ENCODE results near the gene FHIT. TPM values are rescaled to one million over a fixed set of nuclear protein-coding genes. Genes with fewer than 3 reads are reported as not detected.

Gene FHIT
- total and polyA plus RNA-seq, 10 of the 15 experiments (the other 5 are each of a cell fraction or from before 2014, with no cell fraction given) = 4.2 to 14.9 (median 9.4) TPM

GRCh38 chr3:59873576-59874230, 1377.5 kb downstream of the FHIT start (continued):
- no peak for TF ChIP-seq ATF7 (IDR thresholded peaks at IDR 0.05; ENCODE audit: low read depth)
- no peak for TF ChIP-seq CEBPZ (IDR thresholded peaks at IDR 0.05; ENCODE audit: low read depth, low read length)
- TF ChIP-seq RELA (IDR thresholded peaks at IDR 0.05; ENCODE audit: borderline replicate concordance, partially characterized antibody) = no peak
- TF ChIP-seq NFYB (IDR thresholded peaks at IDR 0.05; ENCODE audit: insufficient read depth, low read depth, low read length) = no peak
- no peak for TF ChIP-seq PBX3 (IDR thresholded peaks at IDR 0.05; ENCODE audit: insufficient replicate concordance, low read depth, low read length)
- TF ChIP-seq MYC (IDR thresholded peaks at IDR 0.05; ENCODE audit: insufficient read depth, insufficient read length, insufficient replicate concordance, low read length, severe bottlenecking) = no peak
- TF ChIP-seq NKRF (conservative IDR thresholded peaks at IDR 0.05) = no peak
- no peak for TF ChIP-seq SRF (IDR thresholded peaks at IDR 0.05; ENCODE audit: low read depth in 2 of 2, low read length in 2 of 2)
- TF ChIP-seq MEF2B (IDR thresholded peaks at IDR 0.05; ENCODE audit: partially characterized antibody, poor library complexity, severe bottlenecking) = peak; percentile 80
- no peak for TF ChIP-seq ZBTB4 (CRISPR knock-in tag; IDR thresholded peaks at IDR 0.05)
- no peak for TF ChIP-seq MYB (IDR thresholded peaks at IDR 0.05; ENCODE audit: borderline replicate concordance, low read depth, low read length)
- TF ChIP-seq POLR2AphosphoS2 (IDR thresholded peaks at IDR 0.05; ENCODE audit: low read depth, low read length) = no peak
- no peak for TF ChIP-seq SMARCA5 (IDR thresholded peaks at IDR 0.05)
- TF ChIP-seq NFIC (IDR thresholded peaks at IDR 0.05; ENCODE audit: low read depth, low read length) = no peak
- no peak for TF ChIP-seq SPI1 (IDR thresholded peaks at IDR 0.05; ENCODE audit: borderline replicate concordance, insufficient read depth, low read depth, low read length)
- TF ChIP-seq CREM (IDR thresholded peaks at IDR 0.05; ENCODE audit: low read depth) = no peak
- no peak for TF ChIP-seq POLR2A (IDR thresholded peaks at IDR 0.05; ENCODE audit: low read depth, low read length)
- no peak for TF ChIP-seq RBBP5 (conservative IDR thresholded peaks at IDR 0.05)
- no peak for TF ChIP-seq NBN (IDR thresholded peaks at IDR 0.05)
- no peak for TF ChIP-seq NR2F1 (conservative IDR thresholded peaks at IDR 0.05)
